DND-41 (cell line): ENCODE results near the gene SWAP70.

Source experiments
- ATAC-seq: fragments of 200-7000 bp; cut with Tn5 transposase; 3 replicates; pipeline ENCODE4 v1.9.1; 2021; ENCODE audit warnings: low read depth; ENCODE audit not compliant: insufficient read depth
- DNase-seq: peaks from one replicate; pipeline ENCODE4 v3.0.0-alpha.2; 2020
- H2AFZ ChIP-seq: 2 replicates; pipeline ENCODE4 v1.6.0; 2012; ENCODE audit warnings: low read depth, low read length
- H3K27ac ChIP-seq: 2 replicates; pipeline ENCODE4 v1.5.1; 2012; ENCODE audit warnings: low read length, inconsistent platforms
- H3K27me3 ChIP-seq: fragments of 200-600 bp; sonication (generic); 2 replicates; pipeline ENCODE4 v1.6.0; 2012; ENCODE audit warnings: low read length, mild to moderate bottlenecking, inconsistent platforms; ENCODE audit not compliant: insufficient read depth, poor library complexity
- H3K36me3 ChIP-seq: 2 replicates; pipeline ENCODE4 v1.5.1; 2012; ENCODE audit warnings: low read length, inconsistent platforms; ENCODE audit not compliant: insufficient read depth
- H3K4me1 ChIP-seq: 2 replicates; pipeline ENCODE4 v1.5.1; 2012; ENCODE audit warnings: mild to moderate bottlenecking, low read length; ENCODE audit not compliant: insufficient read depth
- H3K4me2 ChIP-seq: 2 replicates; pipeline ENCODE4 v1.6.0; 2012; ENCODE audit warnings: mild to moderate bottlenecking, moderate library complexity, low read length, inconsistent platforms; ENCODE audit not compliant: insufficient read depth
- H3K4me3 ChIP-seq, 2 experiments: fragments of 200-600 bp in 1 of 2; shearing (Covaris generic) in 1 of 2; 2 replicates each; pipeline ENCODE4 v1.5.1; 2012 to 2016; ENCODE audit warnings: inconsistent platforms in 2 of 2, low read length in 2 of 2, mild to moderate bottlenecking in 2 of 2, low read depth in 1 of 2, moderate library complexity in 1 of 2
- H3K79me2 ChIP-seq: 2 replicates; pipeline ENCODE4 v1.6.0; 2012; ENCODE audit warnings: low read length, inconsistent platforms; ENCODE audit not compliant: insufficient read depth
- H3K9ac ChIP-seq: 2 replicates; pipeline ENCODE4 v1.6.0; 2012; ENCODE audit warnings: low read depth, mild to moderate bottlenecking, inconsistent platforms, low read length, moderate library complexity
- H3K9me3 ChIP-seq: 2 replicates; pipeline ENCODE4 v1.5.1; 2012; ENCODE audit warnings: low read length, moderate library complexity, mild to moderate bottlenecking, inconsistent platforms; ENCODE audit not compliant: insufficient read depth, severe bottlenecking
- H4K20me1 ChIP-seq: 2 replicates; pipeline ENCODE4 v1.6.0; 2012; ENCODE audit warnings: low read length; ENCODE audit not compliant: insufficient read depth
- EZH2 ChIP-seq: IDR thresholded peaks from 3 replicates; pipeline ENCODE4 v1.6.1; 2012; ENCODE audit warnings: borderline replicate concordance, low read depth, mild to moderate bottlenecking, moderate library complexity, low read length, inconsistent platforms; ENCODE audit not compliant: severe bottlenecking
- TF ChIP-seq, protein P1 (sequence below): IDR thresholded peaks from 2 replicates; pipeline ENCODE4 v1.5.1; 2012; ENCODE audit warnings: borderline replicate concordance, low read length, moderate library complexity, mild to moderate bottlenecking; ENCODE audit not compliant: poor library complexity, severe bottlenecking; ENCODE audit errors: extremely low read depth

SWAP70 gene

DNA sequence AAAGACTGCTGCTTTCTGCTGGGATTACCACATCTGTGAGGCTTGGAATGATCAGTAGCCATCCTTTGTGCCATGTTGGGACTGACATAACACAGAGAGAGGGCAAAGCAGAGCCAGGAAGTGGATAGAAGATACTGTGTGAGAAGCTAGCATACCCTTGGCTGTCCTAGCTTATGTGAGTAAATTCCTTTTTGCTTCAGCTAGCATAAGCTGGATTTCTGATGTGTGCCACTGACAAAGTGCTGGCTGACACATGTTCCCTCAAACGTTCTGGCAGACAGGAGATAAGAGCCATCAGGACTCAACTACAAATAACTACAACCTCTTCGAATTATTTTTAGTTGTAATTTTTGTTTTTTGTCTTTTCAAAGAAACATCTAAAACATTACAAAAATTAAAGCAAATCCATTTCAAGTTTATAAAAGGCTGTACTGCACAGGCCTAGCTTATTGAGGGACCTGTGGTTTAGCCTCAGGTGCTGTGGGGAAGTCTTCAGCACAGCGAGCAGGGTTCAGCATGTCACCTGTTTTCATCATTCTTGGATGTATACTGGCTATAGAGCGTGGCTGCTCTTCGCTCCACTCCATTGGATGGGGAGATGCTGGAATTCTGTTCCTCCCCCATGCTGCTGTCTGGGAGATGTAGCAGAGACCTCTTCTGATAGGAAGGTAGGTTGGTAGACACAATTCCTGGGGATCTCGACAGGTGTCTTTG, 120.9 kb downstream of the SWAP70 start:
- H3K27ac ChIP-seq, result no peak overlapping the region
- ATAC-seq (no peak), DNase-seq (no peak)
- H2AFZ ChIP-seq, result no peak overlapping the region
- H3K27me3 ChIP-seq, result no peaks in the 10 kb centered on the region
- no peak overlapping the region for H3K4me2 ChIP-seq
- H3K4me3 ChIP-seq, result no peak overlapping the region
- H3K9ac ChIP-seq, result no peak overlapping the region
- H3K79me2 ChIP-seq, result no peaks in the 10 kb centered on the region
- TF ChIP-seq, protein P1, sequence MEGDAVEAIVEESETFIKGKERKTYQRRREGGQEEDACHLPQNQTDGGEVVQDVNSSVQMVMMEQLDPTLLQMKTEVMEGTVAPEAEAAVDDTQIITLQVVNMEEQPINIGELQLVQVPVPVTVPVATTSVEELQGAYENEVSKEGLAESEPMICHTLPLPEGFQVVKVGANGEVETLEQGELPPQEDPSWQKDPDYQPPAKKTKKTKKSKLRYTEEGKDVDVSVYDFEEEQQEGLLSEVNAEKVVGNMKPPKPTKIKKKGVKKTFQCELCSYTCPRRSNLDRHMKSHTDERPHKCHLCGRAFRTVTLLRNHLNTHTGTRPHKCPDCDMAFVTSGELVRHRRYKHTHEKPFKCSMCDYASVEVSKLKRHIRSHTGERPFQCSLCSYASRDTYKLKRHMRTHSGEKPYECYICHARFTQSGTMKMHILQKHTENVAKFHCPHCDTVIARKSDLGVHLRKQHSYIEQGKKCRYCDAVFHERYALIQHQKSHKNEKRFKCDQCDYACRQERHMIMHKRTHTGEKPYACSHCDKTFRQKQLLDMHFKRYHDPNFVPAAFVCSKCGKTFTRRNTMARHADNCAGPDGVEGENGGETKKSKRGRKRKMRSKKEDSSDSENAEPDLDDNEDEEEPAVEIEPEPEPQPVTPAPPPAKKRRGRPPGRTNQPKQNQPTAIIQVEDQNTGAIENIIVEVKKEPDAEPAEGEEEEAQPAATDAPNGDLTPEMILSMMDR, result no peak
- no peak for TF ChIP-seq EZH2
- peaks cover 54% of the 10 kb centered on the region for H3K36me3 ChIP-seq
- H4K20me1 ChIP-seq, result no peaks in the 10 kb centered on the region
- no peaks in the 10 kb centered on the region for H3K4me1 ChIP-seq
- H3K9me3 ChIP-seq, result no peaks in the 10 kb centered on the region

DNA sequence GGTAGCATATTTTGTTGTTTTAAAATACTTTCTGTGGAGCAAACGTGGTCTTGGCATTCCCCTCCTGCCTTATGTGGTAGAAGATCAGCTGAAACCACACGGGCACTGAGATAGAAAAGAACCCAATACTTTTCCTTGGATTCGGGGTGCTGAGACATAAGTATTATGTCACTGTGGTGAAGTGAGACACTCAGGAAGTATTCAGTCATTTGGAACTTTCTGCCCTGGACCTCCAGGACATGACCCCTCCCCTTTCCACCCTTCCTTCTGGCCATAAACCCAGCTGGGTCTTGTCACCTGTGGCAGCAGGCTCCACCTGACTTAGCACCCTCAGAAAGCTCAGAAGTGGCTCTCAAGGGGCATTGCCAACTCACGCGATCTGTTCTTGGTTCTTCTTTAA, 123.4 kb downstream of the SWAP70 start:
- Histone ChIP-seq H2AFZ (no peak overlapping the region), H3K79me2 (no peaks in the 10 kb centered on the region), H3K36me3 (peaks cover 34% of the 10 kb centered on the region), H3K4me3 (no peak overlapping the region), H3K4me1 (no peaks in the 10 kb centered on the region), H3K27ac (no peak overlapping the region), H4K20me1 (no peaks in the 10 kb centered on the region), H3K27me3 (no peaks in the 10 kb centered on the region), H3K9ac (no peak overlapping the region), H3K4me2 (no peak overlapping the region), H3K9me3 (no peaks in the 10 kb centered on the region)
- no peak for TF ChIP-seq EZH2
- TF ChIP-seq, protein P1, result no peak
- no peak for DNase-seq
- ATAC-seq, result no peak

DNA sequence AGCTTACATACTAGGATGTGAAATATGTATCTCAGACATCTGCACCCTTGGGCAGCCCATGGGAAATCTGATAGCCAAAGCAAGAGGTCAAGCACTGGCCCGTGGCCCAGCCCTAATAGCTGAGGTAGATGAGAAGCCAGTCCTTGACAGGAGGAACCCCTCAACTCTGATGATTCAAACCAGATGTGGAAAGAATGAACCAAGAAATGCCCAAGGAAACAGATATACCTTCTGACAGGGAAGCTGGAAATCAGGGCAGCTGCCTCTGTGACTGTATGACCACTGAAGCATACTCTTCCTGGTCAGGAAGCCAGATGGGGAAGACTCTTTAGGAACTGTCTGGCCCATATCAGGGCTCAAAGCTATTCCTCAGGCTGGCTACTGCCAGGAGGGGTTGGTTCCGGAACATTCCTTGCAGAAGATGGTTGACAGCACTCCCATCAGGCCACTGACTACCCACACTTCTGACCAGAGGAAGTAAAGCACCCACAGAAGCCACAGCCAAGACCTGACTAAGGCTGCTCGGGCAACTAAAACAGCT, 124.2 kb downstream of the SWAP70 start:
- Histone ChIP-seq H3K27ac (peak overlapping the region; percentile 19; the same call in 1 of the 2 replicates), H3K36me3 (peaks cover 34% of the 10 kb centered on the region), H3K79me2 (no peaks in the 10 kb centered on the region), H3K9me3 (no peaks in the 10 kb centered on the region), H3K27me3 (no peaks in the 10 kb centered on the region), H3K4me1 (no peaks in the 10 kb centered on the region), H3K4me2 (no peak overlapping the region), H3K4me3 (no peak overlapping the region), H4K20me1 (no peaks in the 10 kb centered on the region), H2AFZ (no peak overlapping the region), H3K9ac (no peak overlapping the region)
- no peak for DNase-seq
- no peak for TF ChIP-seq EZH2
- TF ChIP-seq, protein P1, result no peak
- no peak for ATAC-seq
